Neutrophil (primary cell): ENCODE results near the gene STXBP5.

ENCODE experiments used
- H3K27ac ChIP-seq: fragments of 200-600 bp; sonication (generic); 2 replicates; pipeline ENCODE4 v1.5.1; 2016; ENCODE audit warnings: mild to moderate bottlenecking, moderate library complexity
- H3K27me3 ChIP-seq: fragments of 200-600 bp; sonication (generic); 2 replicates; pipeline ENCODE4 v1.6.0; 2016; ENCODE audit warnings: mild to moderate bottlenecking
- H3K36me3 ChIP-seq: fragments of 200-600 bp; sonication (generic); 2 replicates; pipeline ENCODE4 v1.5.1; 2017
- H3K4me1 ChIP-seq, 2 experiments: fragments of 200-600 bp in 1 of 2; sonication (generic) in 1 of 2; 1 replicate in 1 of 2; 2 replicates in 1 of 2; pipeline versions ENCODE4 v1.5.1 to v1.6.1; 2013 to 2016; ENCODE audit warnings: low read depth in 1 of 2, low read length in 1 of 2, mild to moderate bottlenecking in 1 of 2, moderate library complexity in 1 of 2; ENCODE audit not compliant: control insufficient read depth in 1 of 2, insufficient read depth in 1 of 2
- H3K4me3 ChIP-seq, 2 experiments: fragments of 200-600 bp in 1 of 2; sonication (generic) in 1 of 2; 1 replicate in 1 of 2; 2 replicates in 1 of 2; pipeline ENCODE4 v1.5.1; 2013 to 2016; ENCODE audit warnings: low read depth in 1 of 2, low read length in 1 of 2, mild to moderate bottlenecking in 1 of 2, moderate library complexity in 1 of 2
- H3K9me3 ChIP-seq: fragments of 200-600 bp; sonication (generic); 2 replicates; pipeline ENCODE4 v1.5.1; 2016
- CTCF ChIP-seq: fragments of 200-600 bp; sonication (generic); IDR thresholded peaks from 2 replicates; pipeline ENCODE4 v1.5.1; 2016; ENCODE audit warnings: antibody characterized with exemption

STXBP5 gene

GRCh38 chr6:147438758-147439528, 234.7 kb downstream of the STXBP5 start:
- H3K27me3 ChIP-seq: peaks cover 4% of the 10 kb centered on the region
- H3K4me1 ChIP-seq: no peaks in the 10 kb centered on the region
- no peaks in the 10 kb centered on the region for H3K36me3 ChIP-seq
- no peaks in the 10 kb centered on the region for H3K9me3 ChIP-seq
- H3K4me3 ChIP-seq: no peak overlapping the region
- H3K27ac ChIP-seq: no peak overlapping the region
- no peak for TF ChIP-seq CTCF
